H9 (cell line): Measurements from ENCODE around the gene INSRR. TPM values are rescaled to one million over a fixed set of nuclear protein-coding genes. Genes with fewer than 3 reads are reported as not detected.

Experiments used
- DNase-seq: peaks from one replicate; pipeline ENCODE4 v3.0.0-alpha.2; 2017
- H2AFZ ChIP-seq: one replicate; pipeline ENCODE4 v1.6.1; 2013; ENCODE audit warnings: mild to moderate bottlenecking, low read length, control low read depth, moderate library complexity
- H2AK5ac ChIP-seq: 2 replicates; pipeline ENCODE4 v1.6.1; 2013; ENCODE audit warnings: low read length, control low read depth, mixed read lengths; ENCODE audit not compliant: insufficient read length
- H2BK120ac ChIP-seq: one replicate; pipeline ENCODE4 v1.6.1; 2013; ENCODE audit warnings: low read depth, mild to moderate bottlenecking, low read length, control low read depth, inconsistent platforms; ENCODE audit not compliant: poor library complexity, severe bottlenecking
- H2BK12ac ChIP-seq: 2 replicates; pipeline ENCODE4 v1.6.1; 2013; ENCODE audit warnings: low read length, control low read depth, mixed read lengths, low read depth; ENCODE audit not compliant: insufficient read length
- H2BK15ac ChIP-seq: 2 replicates; pipeline ENCODE4 v1.6.1; 2013; ENCODE audit warnings: low read depth, low read length, control low read depth
- H2BK20ac ChIP-seq: one replicate; pipeline ENCODE4 v1.6.1; 2013; ENCODE audit warnings: low read depth, mild to moderate bottlenecking, low read length, control low read depth, inconsistent platforms; ENCODE audit not compliant: poor library complexity, severe bottlenecking
- H2BK5ac ChIP-seq: 2 replicates; pipeline ENCODE4 v1.6.1; 2013; ENCODE audit warnings: low read length, control low read depth, mixed read lengths; ENCODE audit not compliant: insufficient read length
- H3K14ac ChIP-seq: 2 replicates; pipeline ENCODE4 v1.6.1; 2013; ENCODE audit warnings: low read length, control low read depth; ENCODE audit not compliant: insufficient read depth
- H3K18ac ChIP-seq: 2 replicates; pipeline ENCODE4 v1.6.1; 2013; ENCODE audit warnings: low read depth, mild to moderate bottlenecking, mixed read lengths, low read length, control low read depth; ENCODE audit not compliant: insufficient read length
- H3K23ac ChIP-seq: 2 replicates; pipeline ENCODE4 v1.6.1; 2013; ENCODE audit warnings: low read length, control low read depth, mixed read lengths, low read depth; ENCODE audit not compliant: insufficient read length
- H3K23me2 ChIP-seq: 2 replicates; pipeline ENCODE4 v1.6.1; 2013; ENCODE audit warnings: low read depth, mild to moderate bottlenecking, mixed read lengths, low read length, control low read depth; ENCODE audit not compliant: insufficient read length, poor library complexity, severe bottlenecking
- H3K27ac ChIP-seq: 2 replicates; pipeline ENCODE4 v1.5.1; 2013; ENCODE audit warnings: low read length, control low read depth, mixed read lengths, low read depth; ENCODE audit not compliant: insufficient read length
- H3K27me3 ChIP-seq: 2 replicates; pipeline ENCODE4 v1.6.1; 2013; ENCODE audit warnings: low read length, control low read depth, inconsistent platforms; ENCODE audit not compliant: insufficient read depth
- H3K4ac ChIP-seq: 2 replicates; pipeline ENCODE4 v1.6.1; 2013; ENCODE audit warnings: low read depth, mild to moderate bottlenecking, control low read depth, inconsistent platforms, low read length, moderate library complexity
- H3K4me1 ChIP-seq: 2 replicates; pipeline ENCODE4 v1.6.1; 2013; ENCODE audit warnings: low read length, control low read depth, inconsistent platforms; ENCODE audit not compliant: insufficient read depth
- H3K4me2 ChIP-seq: 2 replicates; pipeline ENCODE4 v1.6.1; 2013; ENCODE audit warnings: low read length, control low read depth, mixed read lengths; ENCODE audit not compliant: insufficient read length, insufficient read depth
- H3K56ac ChIP-seq: 2 replicates; pipeline ENCODE4 v1.6.1; 2013; ENCODE audit warnings: low read depth, mild to moderate bottlenecking, mixed read lengths, low read length, control low read depth; ENCODE audit not compliant: insufficient read length
- H3K79me1 ChIP-seq: 2 replicates; pipeline ENCODE4 v1.6.1; 2013; ENCODE audit warnings: low read depth, mild to moderate bottlenecking, moderate library complexity, low read length, control low read depth, inconsistent platforms; ENCODE audit not compliant: insufficient read depth, poor library complexity, severe bottlenecking
- H3K79me2 ChIP-seq: 2 replicates; pipeline ENCODE4 v1.6.1; 2013; ENCODE audit warnings: low read length, control low read depth, inconsistent platforms; ENCODE audit not compliant: insufficient read depth
- H3K9ac ChIP-seq: 2 replicates; pipeline ENCODE4 v1.6.1; 2013; ENCODE audit warnings: low read length, control low read depth, mixed read lengths; ENCODE audit not compliant: insufficient read length; ENCODE audit errors: extremely low read depth
- H3K9me3 ChIP-seq: one replicate; pipeline ENCODE4 v1.6.1; 2013; ENCODE audit warnings: low read depth, low read length, inconsistent platforms; ENCODE audit not compliant: control insufficient read depth
- H3T11ph ChIP-seq: one replicate; pipeline ENCODE4 v1.6.1; 2013; ENCODE audit warnings: mild to moderate bottlenecking, low read length, control low read depth, inconsistent platforms
- H4K20me1 ChIP-seq: one replicate; pipeline ENCODE4 v1.6.1; 2013; ENCODE audit not compliant: control insufficient read depth, insufficient read length, insufficient read depth
- H4K5ac ChIP-seq: 2 replicates; pipeline ENCODE4 v1.6.1; 2013; ENCODE audit warnings: low read depth, mild to moderate bottlenecking, mixed read lengths, low read length, control low read depth; ENCODE audit not compliant: insufficient read length
- H4K8ac ChIP-seq: replicated peaks from 2 replicates; pipeline ENCODE4 v1.6.1; 2013; ENCODE audit warnings: low read length, control low read depth, mixed read lengths, low read depth; ENCODE audit not compliant: insufficient read length
- H4K91ac ChIP-seq: 2 replicates; pipeline ENCODE4 v1.6.1; 2013; ENCODE audit warnings: low read depth, mild to moderate bottlenecking, moderate library complexity, mixed read lengths, low read length, control low read depth; ENCODE audit not compliant: insufficient read length
- H3K27ac Mint-ChIP-seq, 3 experiments: 2 replicates in 2 of 3; 3 replicates in 1 of 3; pipeline ENCODE4 v1.8.0; 2020 to 2021; ENCODE audit warnings: mixed read lengths in 3 of 3, mild to moderate bottlenecking in 1 of 3, moderate library complexity in 1 of 3
- H3K27me3 Mint-ChIP-seq: 2 replicates; pipeline ENCODE4 v1.8.0; 2021; ENCODE audit warnings: low read depth, mild to moderate bottlenecking, moderate library complexity, mixed read lengths
- H3K36me3 Mint-ChIP-seq, 3 experiments: 2 replicates in 2 of 3; 3 replicates in 1 of 3; pipeline ENCODE4 v1.8.0; 2020 to 2021; ENCODE audit warnings: low read depth in 3 of 3, mixed read lengths in 3 of 3; ENCODE audit not compliant: insufficient read depth in 1 of 3
- H3K4me1 Mint-ChIP-seq, 2 experiments: 2 replicates each; pipeline ENCODE4 v1.8.0; 2020; ENCODE audit warnings: mixed read lengths in 2 of 2
- H3K4me3 Mint-ChIP-seq, 2 experiments: 2 replicates in 1 of 2; 3 replicates in 1 of 2; pipeline ENCODE4 v1.8.0; 2020 to 2021; ENCODE audit warnings: mild to moderate bottlenecking in 2 of 2, mixed read lengths in 2 of 2, moderate library complexity in 1 of 2
- H3K9me3 Mint-ChIP-seq, 2 experiments: 2 replicates in 1 of 2; 3 replicates in 1 of 2; pipeline ENCODE4 v1.8.0; 2020; ENCODE audit warnings: mild to moderate bottlenecking in 2 of 2, mixed read lengths in 2 of 2, moderate library complexity in 1 of 2
- CTCF ChIP-seq: fragments of 200-600 bp; sonication (generic); conservative IDR thresholded peaks from 3 replicates; pipeline ENCODE4 v1.8.0; 2021; ENCODE audit warnings: antibody characterized with exemption, mild to moderate bottlenecking
- WGBS: extraction: QIAGEN DNeasy Blood & Tissue Kit; methylation state at CpG from one replicate; pipeline ENCODE4 v1.1.7; 2013; ENCODE audit warnings: missing lambda C conversion rate, low lambda C conversion rate, mixed read lengths; ENCODE audit not compliant: insufficient read length; ENCODE audit errors: extremely low coverage; 5-methylcytosine and 5-hydroxymethylcytosine counted together
- total RNA-seq: library from RNA; stranded (reverse); gene quantifications from 2 replicates; pipeline ENCODE4 v1.2.1, GENCODE V29; 2021

INSRR gene
- total RNA-seq, 1 experiment from 2014 or later = not detected

- H2BK15ac ChIP-seq = no peak overlapping the region
- H4K8ac ChIP-seq = no peak overlapping the region
- peak overlapping the region; percentile 43 for H3K14ac ChIP-seq
- no peak for DNase-seq
- no peak overlapping the region for H3K4me2 ChIP-seq
- H3K4me1 Mint-ChIP-seq = peaks cover 14 to 37% of the 10 kb centered on the region in 2 experiments
- no peak for TF ChIP-seq CTCF
- no peaks in the 10 kb centered on the region for H3K23me2 ChIP-seq
- H3K9me3 ChIP-seq = no peaks in the 10 kb centered on the region
- no peak overlapping the region for H4K5ac ChIP-seq
- no peak overlapping the region for H2BK120ac ChIP-seq
- WGBS = no CpG with 5 or more reads among the region's 14 CpGs
- H3K9ac ChIP-seq = no peak overlapping the region
- H3K27me3 ChIP-seq = peaks cover 10% of the 10 kb centered on the region; the same call in 1 of the 2 replicates
- H4K20me1 ChIP-seq = no peaks in the 10 kb centered on the region
- H2AFZ ChIP-seq = no peak overlapping the region
- no peak overlapping the region for H2AK5ac ChIP-seq
- H3K23ac ChIP-seq = no peak overlapping the region
- H2BK5ac ChIP-seq = no peak overlapping the region
- no peak overlapping the region for H2BK20ac ChIP-seq
- no peaks in the 10 kb centered on the region for H3K4me1 ChIP-seq
- no peak overlapping the region for H2BK12ac ChIP-seq
- peaks cover 70% of the 10 kb centered on the region for H3K27me3 Mint-ChIP-seq
- no peaks in the 10 kb centered on the region for H3K9me3 Mint-ChIP-seq
- no peak overlapping the region for H3K27ac ChIP-seq
- H3K4me3 Mint-ChIP-seq = no peak overlapping the region
- H3K27ac Mint-ChIP-seq = no peak overlapping the region
- H3K36me3 Mint-ChIP-seq = no peaks in the 10 kb centered on the region
- H3K4ac ChIP-seq = no peak overlapping the region
- no peak overlapping the region for H4K91ac ChIP-seq
- H3K18ac ChIP-seq = no peak overlapping the region
- H3K79me2 ChIP-seq = no peaks in the 10 kb centered on the region
- no peak overlapping the region for H3T11ph ChIP-seq
- no peak overlapping the region for H3K56ac ChIP-seq
- H3K79me1 ChIP-seq = no peaks in the 10 kb centered on the region
These were observed 38.3 kb upstream of the INSRR start for GRCh38 chr1:156897078-156897825.
